ENCODE measurements around the gene SRSF10.
"Not testable (repeated sequence)": the region's sequence is repeated elsewhere in the genome, so short reads cannot be mapped to it uniquely, and the experiment has no call there.

Gene SRSF10

GRCh38 chr1:23996700-23997229 lies 16.6 kb upstream of the SRSF10 start:
- DNase-seq, result no peak

- no peak for DNase-seq
Observed at GRCh38 chr1:23995431-23995837, 15.3 kb upstream of the SRSF10 start.

- not testable (repeated sequence) for DNase-seq
Observed at GRCh38 chr1:23992011-23992410, 11.9 kb upstream of the SRSF10 start.

GRCh38 chr1:23989263-23989662 lies 9.1 kb upstream of the SRSF10 start:
- DNase-seq, result peak; percentile 43

GRCh38 chr1:23987038-23987437 lies 6.9 kb upstream of the SRSF10 start:
- DNase-seq, result not testable (repeated sequence)

GRCh38 chr1:23984417-23985186 lies 4.5 kb upstream of the SRSF10 start:
- peak; percentile 84 for DNase-seq

- DNase-seq, result peak; percentile 81
Observed at GRCh38 chr1:23980728-23981070, 572 bp upstream of the SRSF10 start.

- no peak for DNase-seq
Observed at GRCh38 chr1:23979387-23979880, 693 bp downstream of the SRSF10 start.

- no peak for DNase-seq
Observed at GRCh38 chr1:23978805-23979204, 1.3 kb downstream of the SRSF10 start.

GRCh38 chr1:23977854-23978191 lies 2.3 kb downstream of the SRSF10 start:
- peak; percentile 63 for DNase-seq

- no peak for DNase-seq
Observed at GRCh38 chr1:23977187-23977853, 2.8 kb downstream of the SRSF10 start.

GRCh38 chr1:23967871-23968270 lies 12.3 kb downstream of the SRSF10 start:
- no peak for DNase-seq

GRCh38 chr1:23966973-23967493 lies 13.1 kb downstream of the SRSF10 start:
- DNase-seq, result no peak

GRCh38 chr1:23964790-23965740 lies 15.1 kb downstream of the SRSF10 start:
- peak; percentile 47 for DNase-seq

- DNase-seq, result no peak
Observed at GRCh38 chr1:23964235-23964668, 15.9 kb downstream of the SRSF10 start.

GRCh38 chr1:23963617-23964234 lies 16.4 kb downstream of the SRSF10 start:
- DNase-seq, result no peak

GRCh38 chr1:23960291-23961020 lies 19.7 kb downstream of the SRSF10 start:
- peak; percentile 39 for DNase-seq

GRCh38 chr1:23959461-23960290 lies 20.5 kb downstream of the SRSF10 start, which contains the start of gene PNRC2:
Gene PNRC2, plus strand, starts transcription at chr1:23959828. Its CDS starts 1,630 bp downstream, at chr1:23961458.
- DNase-seq, result peak; percentile 97

GRCh38 chr1:23958810-23959460 lies 21.2 kb downstream of the SRSF10 start:
- peak; percentile 98 for DNase-seq
